Activated T-helper 2 cell treated with anti-CD3 and anti-CD28 coated beads, Interferon-gamma antibody, Interleukin-2, Interleukin-4, amounts not matched to agents 10 μg/mL and 5 μg/mL and 100 μg/mL, durations not matched to agents 14 hours and 24 hours and 36 hours (primary cell): Measurements from ENCODE around the gene YDJC. TPM values are rescaled to one million over a fixed set of nuclear protein-coding genes. Genes with fewer than 3 reads are reported as not detected.
"Not testable (repeated sequence)": the region's sequence is repeated elsewhere in the genome, so short reads cannot be mapped to it uniquely, and the experiment has no call there.

Experiments used
- DNase-seq: peaks from one replicate; pipeline ENCODE4 v3.0.0; 2021; ENCODE audit warnings: low spot score
- H3K27ac Mint-ChIP-seq: one replicate; pipeline ENCODE4 v1.8.0; 2021; ENCODE audit warnings: mixed read lengths
- H3K27me3 Mint-ChIP-seq: one replicate; pipeline ENCODE4 v1.8.0; 2021; ENCODE audit warnings: low read depth, mixed read lengths
- H3K36me3 Mint-ChIP-seq: one replicate; pipeline ENCODE4 v1.8.0; 2021; ENCODE audit warnings: low read depth, mixed read lengths
- H3K4me1 Mint-ChIP-seq: one replicate; pipeline ENCODE4 v1.8.0; 2021; ENCODE audit warnings: low read depth, mixed read lengths
- H3K4me3 Mint-ChIP-seq: one replicate; pipeline ENCODE4 v1.8.0; 2021; ENCODE audit warnings: low read depth, mild to moderate bottlenecking, moderate library complexity, mixed read lengths
- H3K9me3 Mint-ChIP-seq: one replicate; pipeline ENCODE4 v1.8.0; 2021; ENCODE audit warnings: mixed read lengths
- intact Hi-C: fragments of 100-400 bp; cut with micrococcal nuclease; formaldehyde crosslinking; loops from one replicate; pipeline ENCODE4 v1.15.1; 2023
- total RNA-seq: library from RNA; stranded (reverse); gene quantifications from 2 replicates; pipeline ENCODE4 v1.2.3, GENCODE V29; 2022

Gene YDJC
- total RNA-seq, 1 donor from 2014 or later = 44.3 TPM

- Mint-ChIP-seq H3K36me3 (peaks cover 22% of the 10 kb centered on the region), H3K27me3 (no peaks in the 10 kb centered on the region), H3K4me3 (no peak overlapping the region), H3K4me1 (peaks cover 7% of the 10 kb centered on the region), H3K9me3 (no peaks in the 10 kb centered on the region), H3K27ac (peak overlapping the region; percentile 9)
- no peak for DNase-seq
- intact Hi-C loops = no loop called here
These were observed 27.2 kb downstream of the YDJC start for GRCh38 chr22:21602579-21602978.

- intact Hi-C loops = no loop called here
- H3K4me3 Mint-ChIP-seq = no peak overlapping the region
- H3K27me3 Mint-ChIP-seq = no peaks in the 10 kb centered on the region
- H3K36me3 Mint-ChIP-seq = peaks cover 44% of the 10 kb centered on the region
- peaks cover 7% of the 10 kb centered on the region for H3K4me1 Mint-ChIP-seq
- H3K27ac Mint-ChIP-seq = no peak overlapping the region
- H3K9me3 Mint-ChIP-seq = no peaks in the 10 kb centered on the region
- no peak for DNase-seq
These were observed 30.5 kb downstream of the YDJC start for GRCh38 chr22:21599053-21599893.

- no peak overlapping the region for H3K27ac Mint-ChIP-seq
- H3K4me1 Mint-ChIP-seq = peaks cover 7% of the 10 kb centered on the region
- peaks cover 54% of the 10 kb centered on the region for H3K36me3 Mint-ChIP-seq
- intact Hi-C loops = no loop called here
- no peak for DNase-seq
- H3K27me3 Mint-ChIP-seq = no peaks in the 10 kb centered on the region
- no peaks in the 10 kb centered on the region for H3K9me3 Mint-ChIP-seq
- no peak overlapping the region for H3K4me3 Mint-ChIP-seq
These were observed 31.5 kb downstream of the YDJC start for GRCh38 chr22:21598302-21598701.

- peaks cover 56% of the 10 kb centered on the region for H3K36me3 Mint-ChIP-seq
- H3K27ac Mint-ChIP-seq, H3K27me3 Mint-ChIP-seq, H3K9me3 Mint-ChIP-seq, DNase-seq, H3K4me1 Mint-ChIP-seq, H3K4me3 Mint-ChIP-seq, intact Hi-C loops: not testable (repeated sequence)
These were observed 33.3 kb downstream of the YDJC start for GRCh38 chr22:21596356-21597135.

- Mint-ChIP-seq H3K4me1 (peaks cover 9% of the 10 kb centered on the region), H3K27ac (no peak overlapping the region), H3K4me3 (no peak overlapping the region), H3K27me3 (no peaks in the 10 kb centered on the region), H3K9me3 (no peaks in the 10 kb centered on the region), H3K36me3 (peaks cover 63% of the 10 kb centered on the region)
- intact Hi-C loops = no loop called here
- no peak for DNase-seq
These were observed 34.9 kb downstream of the YDJC start for GRCh38 chr22:21594865-21595452.

- Mint-ChIP-seq H3K36me3 (peaks cover 58% of the 10 kb centered on the region), H3K9me3 (no peaks in the 10 kb centered on the region), H3K4me3 (no peak overlapping the region), H3K27me3 (no peaks in the 10 kb centered on the region), H3K4me1 (peaks cover 8% of the 10 kb centered on the region), H3K27ac (peak overlapping the region; percentile 41)
- intact Hi-C loops = no loop called here
- no peak for DNase-seq
These were observed 36.2 kb downstream of the YDJC start for GRCh38 chr22:21593406-21594232.

- DNase-seq = no peak
- Mint-ChIP-seq H3K4me1 (peaks cover 14% of the 10 kb centered on the region), H3K36me3 (peaks cover 61% of the 10 kb centered on the region), H3K27ac (no peak overlapping the region), H3K9me3 (no peaks in the 10 kb centered on the region), H3K27me3 (no peaks in the 10 kb centered on the region), H3K4me3 (no peak overlapping the region)
- intact Hi-C loops = no loop called here
These were observed 37.4 kb downstream of the YDJC start for GRCh38 chr22:21592422-21592821.

GRCh38 chr22:21591695-21592094, 38.1 kb downstream of the YDJC start:
- Mint-ChIP-seq H3K36me3 (peaks cover 58% of the 10 kb centered on the region), H3K27me3 (no peaks in the 10 kb centered on the region), H3K4me3 (no peak overlapping the region), H3K27ac (peak overlapping the region; percentile 2), H3K9me3 (no peaks in the 10 kb centered on the region), H3K4me1 (peaks cover 16% of the 10 kb centered on the region)
- intact Hi-C loops = no loop called here
- no peak for DNase-seq

- Mint-ChIP-seq H3K4me3 (no peak overlapping the region), H3K27me3 (no peaks in the 10 kb centered on the region), H3K4me1 (peaks cover 16% of the 10 kb centered on the region), H3K9me3 (no peaks in the 10 kb centered on the region), H3K27ac (no peak overlapping the region), H3K36me3 (peaks cover 53% of the 10 kb centered on the region)
- intact Hi-C loops = no loop called here
- DNase-seq = no peak
These were observed 38.8 kb downstream of the YDJC start for GRCh38 chr22:21590809-21591641.

GRCh38 chr22:21589396-21589795, 40.4 kb downstream of the YDJC start:
- no peak overlapping the region for H3K4me3 Mint-ChIP-seq
- H3K4me1 Mint-ChIP-seq = peaks cover 16% of the 10 kb centered on the region
- no peaks in the 10 kb centered on the region for H3K27me3 Mint-ChIP-seq
- H3K27ac Mint-ChIP-seq = peak overlapping the region; percentile 34
- intact Hi-C loops = loop anchor here (5.0 kb wide), 1 partner anchor 63 kb away; no protein-coding TSS in a partner anchor
- peaks cover 44% of the 10 kb centered on the region for H3K36me3 Mint-ChIP-seq
- H3K9me3 Mint-ChIP-seq = no peaks in the 10 kb centered on the region
- DNase-seq = no peak

GRCh38 chr22:21587803-21588611, 41.8 kb downstream of the YDJC start:
- intact Hi-C loops = loop anchor here (1.0 to 5.0 kb wide), 3 partner anchors 17 to 64 kb away; partner anchors contain the start of gene UBE2L3
- Mint-ChIP-seq H3K4me3 (no peak overlapping the region), H3K4me1 (peaks cover 18% of the 10 kb centered on the region), H3K36me3 (peaks cover 37% of the 10 kb centered on the region), H3K9me3 (no peaks in the 10 kb centered on the region), H3K27me3 (no peaks in the 10 kb centered on the region), H3K27ac (peak overlapping the region; percentile 75)
- DNase-seq = no peak
